ENCODE measurements around the gene CHST9. TPM values are rescaled to one million over a fixed set of nuclear protein-coding genes. Genes with fewer than 3 reads are reported as not detected.

Gene CHST9
- total RNA-seq, 1 experiment from 2014 or later: 0.07 TPM

DNA sequence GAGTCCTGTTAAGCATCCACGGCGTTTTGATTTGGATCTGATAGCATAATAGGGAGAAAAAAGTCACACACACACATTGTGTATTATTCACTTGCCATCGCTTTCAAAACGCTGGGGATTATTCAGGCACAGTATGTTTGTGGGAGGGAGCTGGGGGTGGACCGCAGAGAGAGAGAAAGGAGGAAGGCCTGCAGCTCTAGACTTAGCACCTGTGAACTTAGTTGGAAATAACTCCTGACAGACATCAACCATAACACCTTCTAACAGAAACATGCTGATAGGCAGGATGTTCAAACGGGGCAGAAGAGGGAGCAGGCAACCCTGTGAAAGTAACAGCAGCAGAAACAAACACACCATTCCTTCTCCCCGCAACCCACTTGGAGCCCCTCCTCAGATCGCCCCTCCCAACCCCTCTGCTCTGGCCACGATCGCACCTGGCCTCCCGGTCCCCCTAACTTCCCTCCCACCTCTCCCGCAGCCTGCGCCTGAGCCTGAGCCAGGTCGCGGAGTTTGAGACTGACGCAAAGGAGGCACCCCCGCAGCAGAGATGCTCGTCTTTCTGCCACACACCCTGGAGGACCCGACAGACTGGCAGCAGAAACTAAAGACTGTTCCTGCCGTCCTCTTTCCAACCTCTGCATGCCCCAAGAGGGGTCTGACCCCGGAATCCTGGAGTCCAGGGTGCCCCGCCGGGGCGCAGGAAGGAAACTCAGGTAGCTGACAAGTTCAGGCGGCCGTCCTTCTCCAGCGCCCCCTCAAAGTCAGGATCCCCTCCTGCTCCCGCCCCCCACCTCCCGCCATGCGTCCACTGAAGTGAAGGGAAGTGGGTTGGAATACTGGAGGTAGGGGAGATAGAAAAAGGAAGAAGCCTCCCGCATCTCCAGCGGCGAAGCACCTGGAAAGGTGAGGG lies 738 bp downstream of the CHST9 start:
- Histone ChIP-seq H3K79me2 (ENCODE audit: low read depth) (no peaks in the 10 kb centered on the region), H3K4me1 (replicated peaks; ENCODE audit: insufficient read depth) (no peaks in the 10 kb centered on the region), H4K20me1 (ENCODE audit: insufficient read depth) (no peaks in the 10 kb centered on the region), H3K27me3 (ENCODE audit: insufficient read depth, low read depth) (peaks cover 4% of the 10 kb centered on the region), H3F3A (ENCODE audit: insufficient read depth, low read depth) (no peaks in the 10 kb centered on the region), H3K4me3 (peak overlapping the region; percentile 35; the same call in 1 of the 2 replicates), H3K9me3 (ENCODE audit: insufficient read depth, low read depth) (no peaks in the 10 kb centered on the region), H3K27ac (no peak overlapping the region), H2AFZ (no peak overlapping the region), H3K4me2 (peak overlapping the region; percentile 57), H3K36me3 (ENCODE audit: low read depth) (no peaks in the 10 kb centered on the region), H3K9me2 (ENCODE audit: insufficient read depth) (no peaks in the 10 kb centered on the region)
- CTCF ChIA-PET: no interaction called here
- intact Hi-C loops (cut with micrococcal nuclease; ENCODE audit: unreplicated experiment): no loop called here
- TF ChIP-seq, protein P1, sequence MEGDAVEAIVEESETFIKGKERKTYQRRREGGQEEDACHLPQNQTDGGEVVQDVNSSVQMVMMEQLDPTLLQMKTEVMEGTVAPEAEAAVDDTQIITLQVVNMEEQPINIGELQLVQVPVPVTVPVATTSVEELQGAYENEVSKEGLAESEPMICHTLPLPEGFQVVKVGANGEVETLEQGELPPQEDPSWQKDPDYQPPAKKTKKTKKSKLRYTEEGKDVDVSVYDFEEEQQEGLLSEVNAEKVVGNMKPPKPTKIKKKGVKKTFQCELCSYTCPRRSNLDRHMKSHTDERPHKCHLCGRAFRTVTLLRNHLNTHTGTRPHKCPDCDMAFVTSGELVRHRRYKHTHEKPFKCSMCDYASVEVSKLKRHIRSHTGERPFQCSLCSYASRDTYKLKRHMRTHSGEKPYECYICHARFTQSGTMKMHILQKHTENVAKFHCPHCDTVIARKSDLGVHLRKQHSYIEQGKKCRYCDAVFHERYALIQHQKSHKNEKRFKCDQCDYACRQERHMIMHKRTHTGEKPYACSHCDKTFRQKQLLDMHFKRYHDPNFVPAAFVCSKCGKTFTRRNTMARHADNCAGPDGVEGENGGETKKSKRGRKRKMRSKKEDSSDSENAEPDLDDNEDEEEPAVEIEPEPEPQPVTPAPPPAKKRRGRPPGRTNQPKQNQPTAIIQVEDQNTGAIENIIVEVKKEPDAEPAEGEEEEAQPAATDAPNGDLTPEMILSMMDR (conservative IDR thresholded peaks at IDR 0.05): no peak
- no peak for TF ChIP-seq EZH2 (IDR thresholded peaks at IDR 0.05; ENCODE audit: low read depth)
- POLR2A ChIA-PET (ENCODE audit: unreplicated experiment): no interaction called here
- no peak for DNase-seq
- no TSS peak for BruUV-seq (replicated peaks)

- intact Hi-C loops (cut with micrococcal nuclease; ENCODE audit: unreplicated experiment): no loop called here
- Histone ChIP-seq H3K27ac (no peak overlapping the region), H3K36me3 (ENCODE audit: low read depth) (no peaks in the 10 kb centered on the region), H4K20me1 (ENCODE audit: insufficient read depth) (no peaks in the 10 kb centered on the region), H3K79me2 (ENCODE audit: low read depth) (no peaks in the 10 kb centered on the region), H2AFZ (no peak overlapping the region), H3K4me2 (no peak overlapping the region), H3K9me2 (ENCODE audit: insufficient read depth) (no peaks in the 10 kb centered on the region), H3F3A (ENCODE audit: insufficient read depth, low read depth) (no peaks in the 10 kb centered on the region), H3K9me3 (ENCODE audit: insufficient read depth, low read depth) (no peaks in the 10 kb centered on the region), H3K4me1 (replicated peaks; ENCODE audit: insufficient read depth) (no peaks in the 10 kb centered on the region), H3K27me3 (ENCODE audit: insufficient read depth, low read depth) (peaks cover 4% of the 10 kb centered on the region), H3K4me3 (no peak overlapping the region)
- no peak for DNase-seq
- ChIA-PET CTCF (no interaction called here), POLR2A (ENCODE audit: unreplicated experiment) (no interaction called here)
- TF ChIP-seq, protein P1 (conservative IDR thresholded peaks at IDR 0.05): no peak
- no peak for TF ChIP-seq EZH2 (IDR thresholded peaks at IDR 0.05; ENCODE audit: low read depth)
- no TSS peak for BruUV-seq (replicated peaks)
Measured at GRCh38 chr18:27181726-27182125, 3.4 kb downstream of the CHST9 start.

GRCh38 chr18:27178424-27178823 lies 6.7 kb downstream of the CHST9 start:
- no peaks in the 10 kb centered on the region for H3F3A ChIP-seq (ENCODE audit: insufficient read depth, low read depth)
- POLR2A ChIA-PET (ENCODE audit: unreplicated experiment): no interaction called here
- TF ChIP-seq, protein P1 (conservative IDR thresholded peaks at IDR 0.05): no peak
- no peak for DNase-seq
- intact Hi-C loops (cut with micrococcal nuclease; ENCODE audit: unreplicated experiment): no loop called here
- CTCF ChIA-PET: no interaction called here
- H3K9me3 ChIP-seq (ENCODE audit: insufficient read depth, low read depth): no peaks in the 10 kb centered on the region
- no peak overlapping the region for H3K4me2 ChIP-seq
- no peak overlapping the region for H2AFZ ChIP-seq
- H3K4me3 ChIP-seq: no peak overlapping the region
- H3K27me3 ChIP-seq (ENCODE audit: insufficient read depth, low read depth): no peaks in the 10 kb centered on the region; the same call in 1 of the 2 replicates
- H3K27ac ChIP-seq: no peak overlapping the region
- H3K36me3 ChIP-seq (ENCODE audit: low read depth): no peaks in the 10 kb centered on the region
- no peaks in the 10 kb centered on the region for H3K4me1 ChIP-seq (replicated peaks; ENCODE audit: insufficient read depth)
- no TSS peak for BruUV-seq (replicated peaks)
- no peaks in the 10 kb centered on the region for H3K79me2 ChIP-seq (ENCODE audit: low read depth)
- no peaks in the 10 kb centered on the region for H4K20me1 ChIP-seq (ENCODE audit: insufficient read depth)
- no peaks in the 10 kb centered on the region for H3K9me2 ChIP-seq (ENCODE audit: insufficient read depth)

All from PC-9 (cell line).